Activated CD4-positive, alpha-beta T cell treated with anti-CD3 and anti-CD28 coated beads, Interleukin-2, Interleukin-4, amounts not matched to agents 100 ng/mL and 50 ng/mL, durations not matched to agents 16 hours and 8 hours (primary cell): ENCODE results near the gene OR4F15.

ENCODE experiments used
- DNase-seq: peaks from one replicate; pipeline ENCODE4 v3.0.0-alpha.2; 2020; ENCODE audit warnings: low spot score

The OR4F15 gene

DNA sequence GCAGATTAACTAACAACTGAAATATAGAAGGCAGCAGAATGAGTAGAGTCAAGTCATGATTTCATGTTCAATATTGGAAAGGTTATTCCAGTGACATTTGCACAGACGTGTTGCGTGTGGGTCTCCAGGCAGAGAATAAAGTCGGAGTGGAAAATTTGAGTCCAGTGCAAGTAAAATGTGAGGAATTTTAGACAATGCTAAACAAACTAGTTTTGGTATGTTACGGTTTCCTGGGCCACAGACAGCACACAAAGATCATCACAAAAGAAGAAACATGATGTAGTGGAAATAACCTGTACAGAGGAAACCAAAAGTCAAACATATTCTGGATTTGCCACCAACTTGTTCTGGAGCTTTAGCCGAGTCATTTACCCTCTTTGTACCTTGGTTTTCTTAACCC, 8.3 kb upstream of the OR4F15 start:
- no peak for DNase-seq

DNA sequence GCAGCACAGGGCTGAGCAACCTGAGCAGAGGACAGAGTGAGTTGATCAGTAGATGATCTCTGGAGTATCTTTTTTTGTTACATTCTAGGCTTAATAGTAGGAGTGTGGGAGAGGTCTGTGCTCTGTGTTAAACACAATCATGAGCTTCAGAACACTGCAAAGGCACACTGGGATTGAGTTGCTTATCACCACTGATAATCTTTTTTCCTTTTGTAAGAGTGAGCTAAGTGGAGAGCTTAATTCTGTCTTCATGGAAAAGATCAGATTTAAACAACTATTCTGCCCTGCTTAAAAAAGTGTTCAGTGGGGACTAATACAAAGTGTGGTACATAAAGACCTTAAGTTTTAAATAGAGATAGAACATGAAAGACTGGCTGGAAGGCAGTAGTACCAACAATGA, 7.6 kb upstream of the OR4F15 start:
- no peak for DNase-seq

DNA sequence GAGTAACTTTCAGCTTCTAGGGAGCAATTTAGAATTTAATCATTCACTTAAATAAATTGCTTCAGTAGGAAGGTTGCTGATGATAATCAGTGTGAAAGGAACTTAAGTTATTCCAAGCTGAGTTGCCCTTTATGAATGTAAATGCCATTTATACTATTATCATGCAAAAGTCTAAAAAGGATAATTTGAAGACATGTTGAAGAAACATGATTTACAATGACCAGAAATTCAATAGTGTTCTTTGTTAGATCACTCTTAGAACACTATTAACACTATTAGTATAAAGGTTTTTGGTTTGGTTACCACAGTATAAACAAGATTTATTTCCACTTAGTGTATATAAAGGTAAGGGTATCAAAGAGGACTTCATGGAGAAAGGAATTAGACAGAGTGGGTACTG, 7.1 kb upstream of the OR4F15 start:
- no peak for DNase-seq

DNA sequence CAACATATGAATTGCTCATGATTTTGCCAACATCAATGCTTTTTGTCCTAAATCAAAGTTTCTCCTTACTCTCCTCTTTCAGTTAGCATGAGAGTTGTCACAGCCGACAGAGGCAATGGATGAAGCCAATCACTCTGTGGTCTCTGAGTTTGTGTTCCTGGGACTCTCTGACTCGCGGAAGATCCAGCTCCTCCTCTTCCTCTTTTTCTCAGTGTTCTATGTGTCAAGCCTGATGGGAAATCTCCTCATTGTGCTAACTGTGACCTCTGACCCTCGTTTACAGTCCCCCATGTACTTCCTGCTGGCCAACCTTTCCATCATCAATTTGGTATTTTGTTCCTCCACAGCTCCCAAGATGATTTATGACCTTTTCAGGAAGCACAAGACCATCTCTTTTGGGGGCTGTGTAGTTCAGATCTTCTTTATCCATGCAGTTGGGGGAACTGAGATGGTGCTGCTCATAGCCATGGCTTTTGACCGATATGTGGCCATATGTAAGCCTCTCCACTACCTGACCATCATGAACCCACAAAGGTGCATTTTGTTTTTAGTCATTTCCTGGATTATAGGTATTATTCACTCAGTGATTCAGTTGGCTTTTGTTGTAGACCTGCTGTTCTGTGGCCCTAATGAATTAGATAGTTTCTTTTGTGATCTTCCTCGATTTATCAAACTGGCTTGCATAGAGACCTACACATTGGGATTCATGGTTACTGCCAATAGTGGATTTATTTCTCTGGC, 6.2 kb upstream of the OR4F15 start:
- no peak for DNase-seq

DNA sequence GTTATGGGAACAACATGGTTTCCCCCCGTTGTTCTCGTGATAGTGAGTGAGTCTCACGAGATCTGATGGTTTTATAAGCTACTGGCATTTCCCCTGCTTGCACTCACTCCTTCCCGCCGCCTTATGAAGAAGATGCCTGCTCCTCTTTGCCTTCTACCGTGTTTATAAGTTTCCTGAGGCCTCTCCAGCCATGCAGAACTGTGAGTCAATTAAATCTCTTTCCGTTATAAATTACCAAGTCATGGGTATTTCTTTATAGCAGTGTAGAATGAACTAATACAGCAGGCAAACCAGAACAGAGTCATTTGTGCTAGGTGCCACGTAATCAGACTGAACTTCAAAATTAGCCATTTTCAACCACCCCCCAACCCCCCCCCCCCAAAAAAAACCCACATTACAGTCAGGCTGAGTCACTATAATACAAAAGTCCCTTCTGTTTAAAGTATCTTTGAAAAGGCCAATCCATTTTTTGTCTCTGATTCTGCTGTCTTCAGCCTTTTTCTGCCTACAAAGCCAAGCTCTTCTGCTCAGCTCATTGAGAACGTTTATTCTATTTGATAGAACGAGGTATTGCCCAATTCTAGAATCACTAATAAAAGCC, 4.6 kb upstream of the OR4F15 start:
- no peak for DNase-seq

DNA sequence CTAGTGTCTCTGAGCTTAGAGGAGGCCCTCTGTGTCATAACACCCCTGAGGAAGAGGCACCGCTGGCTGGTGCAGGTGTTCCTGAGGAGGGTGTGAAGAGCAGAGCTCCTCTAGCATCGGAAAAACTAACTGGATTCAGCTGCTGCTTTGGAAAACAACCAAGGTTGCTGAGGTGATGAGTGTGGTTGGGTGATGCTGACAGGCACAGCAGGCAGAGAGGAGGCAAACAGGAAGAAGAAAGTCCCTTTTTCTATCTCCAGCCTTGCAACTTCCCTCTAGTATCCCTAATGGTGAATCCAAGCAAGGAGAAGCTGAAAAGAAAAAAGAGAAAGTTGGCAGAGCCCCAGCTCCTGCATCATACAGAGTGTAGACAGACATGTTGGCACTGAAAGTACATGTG, 3.8 kb upstream of the OR4F15 start:
- no peak for DNase-seq

DNA sequence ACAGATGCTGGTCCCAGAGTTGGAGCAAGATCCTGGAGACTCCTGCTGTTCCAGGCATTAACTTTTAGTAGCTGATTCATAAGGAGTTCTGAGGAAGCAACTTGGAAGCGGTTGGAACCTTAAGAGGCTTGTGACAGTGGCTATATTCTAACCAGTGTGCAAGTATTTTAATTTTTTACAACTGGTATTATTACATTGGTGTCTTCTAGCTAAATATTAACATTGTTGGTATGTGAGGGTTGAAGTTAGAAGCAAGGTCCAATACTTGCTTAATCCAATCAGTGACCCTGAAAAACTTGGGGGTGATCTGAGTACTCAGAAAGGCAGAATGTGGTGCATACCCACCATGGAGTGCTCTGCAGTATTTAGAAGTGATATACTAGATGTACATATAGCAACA, 1.5 kb upstream of the OR4F15 start:
- DNase-seq: no peak

DNA sequence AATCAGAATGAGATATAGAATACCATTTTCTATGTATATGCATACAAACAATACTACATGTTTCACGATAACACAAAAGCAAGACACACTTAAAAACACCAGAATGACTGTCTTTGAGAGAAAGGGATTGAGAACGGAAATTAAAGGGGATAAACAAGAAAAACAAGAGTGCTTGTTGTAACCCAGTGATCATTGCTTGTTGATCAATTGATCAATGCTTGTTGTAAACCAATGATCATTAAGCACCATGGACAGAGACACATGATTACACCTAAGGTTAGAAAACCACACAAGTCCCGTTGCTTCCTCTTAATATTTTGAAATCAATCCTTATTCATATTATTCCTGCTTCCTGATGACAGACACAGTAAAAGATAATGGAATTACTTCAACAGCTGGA, 1.1 kb upstream of the OR4F15 start:
- no peak for DNase-seq

DNA sequence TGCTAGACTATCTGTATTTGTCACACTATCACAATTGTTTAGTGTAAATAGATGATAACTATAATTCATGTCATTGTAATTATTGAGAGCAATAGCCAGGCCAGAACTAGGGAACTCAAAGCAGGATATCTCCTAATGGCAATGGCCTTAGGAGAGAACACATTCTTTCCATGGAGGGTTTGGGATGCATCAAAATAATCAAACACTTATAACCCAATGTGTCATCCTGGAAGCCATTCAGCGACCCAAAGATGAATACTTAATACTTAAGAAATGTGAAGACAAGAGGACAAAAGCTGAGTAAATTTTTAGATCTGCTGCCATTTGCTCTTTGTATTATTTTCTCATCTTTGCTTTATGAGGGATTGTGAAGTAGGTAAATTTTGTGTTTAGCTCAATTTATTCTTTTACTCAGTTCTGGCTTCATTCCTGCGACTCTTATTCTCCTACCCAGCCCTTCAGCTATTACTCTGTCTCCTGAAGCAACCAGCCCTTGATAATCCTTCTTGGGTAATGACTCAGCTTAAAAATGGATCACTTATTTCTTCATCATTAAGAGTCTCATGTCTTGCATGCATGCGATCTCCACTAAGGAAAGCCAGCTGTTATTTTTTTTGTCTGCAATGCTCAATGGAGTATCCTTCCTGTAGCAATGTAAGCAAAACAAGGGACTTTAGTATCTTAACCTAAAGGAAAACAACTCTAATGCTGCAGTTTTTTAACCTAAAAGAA, 2.0 kb downstream of the OR4F15 start:
- no peak for DNase-seq

DNA sequence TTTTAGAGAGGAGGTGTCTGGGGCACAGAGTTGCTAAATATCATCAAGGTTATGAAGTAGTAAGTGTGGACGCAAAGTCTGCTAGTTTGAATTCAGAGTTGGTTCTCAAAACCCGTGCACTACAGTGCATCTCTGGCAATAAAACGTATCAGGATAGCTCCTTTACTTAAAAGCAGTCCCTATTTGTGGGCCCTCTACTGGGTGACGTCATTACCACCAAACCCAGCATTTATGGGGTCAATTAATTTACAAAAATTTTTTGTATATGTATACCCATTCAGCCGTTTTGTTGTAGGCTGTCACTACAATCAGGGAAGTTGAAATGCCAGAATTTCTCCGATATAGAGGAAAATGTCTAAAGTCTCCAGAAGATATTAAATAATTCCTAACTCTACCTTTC, 8.8 kb downstream of the OR4F15 start:
- DNase-seq: no peak

DNA sequence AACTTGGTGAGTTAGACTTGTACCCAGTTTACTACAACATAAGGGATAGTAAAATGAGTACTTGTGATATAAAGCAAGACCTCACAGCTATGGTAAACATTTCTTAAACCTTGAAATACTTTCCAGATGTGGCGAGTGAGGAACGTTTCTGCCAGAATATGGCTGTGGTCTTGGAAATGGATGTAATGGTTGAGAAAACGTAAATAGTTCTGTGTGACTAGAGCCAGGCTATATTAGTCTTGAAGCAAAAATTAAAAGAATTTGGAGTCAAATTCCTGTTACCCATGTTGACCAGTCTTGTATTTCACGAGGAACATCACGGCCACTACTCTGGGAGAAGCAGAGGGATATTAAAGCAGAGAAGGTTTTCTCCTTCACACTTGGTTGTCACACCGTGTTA, 15.3 kb downstream of the OR4F15 start:
- DNase-seq: no peak

DNA sequence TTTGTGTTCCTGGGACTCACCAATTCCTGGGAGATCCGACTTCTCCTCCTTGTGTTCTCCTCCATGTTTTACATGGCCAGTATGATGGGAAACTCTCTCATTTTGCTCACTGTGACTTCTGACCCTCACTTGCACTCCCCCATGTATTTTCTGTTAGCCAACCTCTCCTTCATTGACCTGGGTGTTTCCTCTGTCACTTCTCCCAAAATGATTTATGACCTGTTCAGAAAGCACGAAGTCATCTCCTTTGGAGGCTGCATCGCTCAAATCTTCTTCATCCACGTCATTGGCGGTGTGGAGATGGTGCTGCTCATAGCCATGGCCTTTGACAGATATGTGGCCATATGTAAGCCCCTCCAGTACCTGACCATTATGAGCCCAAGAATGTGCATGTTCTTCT, 16.8 kb downstream of the OR4F15 start:
- no peak for DNase-seq

DNA sequence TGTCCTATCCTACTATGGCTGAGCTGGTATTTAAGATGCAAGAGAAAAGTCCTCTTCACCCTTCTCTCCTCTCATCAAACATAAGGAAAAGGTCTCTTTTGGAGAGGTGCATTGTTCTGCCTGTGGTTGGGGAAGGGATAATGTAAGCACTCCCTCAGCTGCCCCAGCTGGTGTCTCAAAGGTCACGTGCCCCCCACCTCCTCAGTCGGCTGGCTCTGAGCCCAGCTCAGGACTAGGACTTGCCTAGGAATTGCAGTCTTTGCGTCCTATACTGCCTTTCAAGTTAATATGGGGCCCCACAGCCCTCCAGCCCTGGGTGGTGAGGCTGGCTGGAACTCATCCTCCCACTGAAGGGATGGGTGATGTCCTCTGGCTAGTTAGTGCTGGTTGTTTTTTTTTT, 29.7 kb downstream of the OR4F15 start:
- DNase-seq: no peak

DNA sequence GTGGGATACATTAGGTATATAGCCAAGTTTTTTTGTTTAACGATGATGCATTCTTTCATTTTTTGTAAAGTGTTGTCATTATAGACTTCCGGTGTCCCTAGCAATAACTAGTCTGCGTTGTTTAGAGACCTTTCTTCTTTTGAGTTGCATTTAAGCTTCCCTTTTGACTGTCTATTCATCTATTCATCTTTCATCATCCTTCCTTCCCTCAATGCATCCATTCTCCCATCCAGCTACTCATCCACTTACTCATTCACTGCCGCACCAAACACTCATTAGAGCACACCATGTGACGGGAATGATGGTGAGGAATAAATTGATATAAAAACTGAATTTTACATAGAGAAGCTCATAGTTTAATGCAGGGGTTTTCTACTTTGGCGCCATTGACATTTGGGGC, 32.9 kb downstream of the OR4F15 start:
- DNase-seq: no peak

DNA sequence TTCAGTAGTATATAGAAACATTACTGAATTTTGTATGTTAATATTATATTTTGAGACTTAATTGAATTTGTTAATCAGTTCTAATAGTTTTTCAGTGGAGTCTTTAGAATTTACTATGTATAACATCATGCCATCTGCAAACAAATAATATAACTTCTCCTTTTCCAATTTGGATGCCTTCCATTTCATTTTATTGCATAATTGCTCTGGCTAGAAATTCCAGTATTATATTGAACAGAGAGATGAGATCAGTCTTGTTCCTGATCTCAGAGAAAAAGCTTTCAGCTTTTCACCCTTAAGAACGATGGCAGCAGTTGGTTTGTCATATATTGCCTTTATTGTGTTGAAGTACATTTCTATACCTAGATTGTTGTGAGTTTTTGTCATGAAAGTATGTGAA, 40.4 kb downstream of the OR4F15 start:
- no peak for DNase-seq
